GM21367 (cell line): ENCODE measurements around the gene GADL1.

Experiments used
- ATAC-seq: cut with Tn5 transposase; IDR thresholded peaks from one replicate; pipeline ENCODE4 v1.9.1; 2021; ENCODE audit not compliant: unreplicated experiment

Gene GADL1

GRCh38 chr3:30680789-30681648, 213.4 kb downstream of the GADL1 start:
- no peak for ATAC-seq

- no peak for ATAC-seq
These were observed 215.4 kb downstream of the GADL1 start for GRCh38 chr3:30679045-30679444.

GRCh38 chr3:30677347-30677685, 217.1 kb downstream of the GADL1 start:
- no peak for ATAC-seq

- ATAC-seq: no peak
These were observed 217.8 kb downstream of the GADL1 start for GRCh38 chr3:30676424-30677346.
